Heart right ventricle (tissue), 16 donors: ENCODE data around the gene RFK. TPM values are rescaled to one million over a fixed set of nuclear protein-coding genes. Genes with fewer than 3 reads are reported as not detected.

Experiments used
- ATAC-seq, 8 donors: fragments of 200-7000 bp; cut with Tn5 transposase; one replicate each; pipeline ENCODE4 v1.9.1; 2020; ENCODE audit warnings: mild to moderate bottlenecking in 8 of 8, moderate library complexity in 8 of 8, moderate number of reproducible peaks in 1 of 8
- DNase-seq, 2 donors: peaks; one replicate each; pipeline ENCODE4 v3.0.0-alpha.2; 2020
- H3K27ac ChIP-seq, 10 donors: fragments of 200-600 bp; sonication (generic) in 2 of 10; one replicate each; pipeline versions ENCODE4 v1.5.0 to v1.8.0; 2020 to 2022; ENCODE audit warnings: mild to moderate bottlenecking in 3 of 10
- H3K27me3 ChIP-seq, 7 donors: fragments of 200-600 bp; one replicate each; pipeline ENCODE4 v1.8.0; 2021 to 2022; ENCODE audit warnings: mild to moderate bottlenecking in 2 of 7
- H3K36me3 ChIP-seq, 9 donors: fragments of 200-600 bp; sonication (generic) in 1 of 9; one replicate each; pipeline versions ENCODE4 v1.5.0 to v1.8.0; 2020 to 2022; ENCODE audit warnings: mild to moderate bottlenecking in 2 of 9
- H3K4me1 ChIP-seq, 9 donors: fragments of 200-600 bp; sonication (generic) in 1 of 9; one replicate each; pipeline versions ENCODE4 v1.5.0 to v1.8.0; 2020 to 2022; ENCODE audit warnings: mild to moderate bottlenecking in 4 of 9
- H3K4me3 ChIP-seq, 10 donors: fragments of 200-600 bp; sonication (generic) in 2 of 10; one replicate each; pipeline versions ENCODE4 v1.5.0 to v1.8.0; 2020 to 2022; ENCODE audit warnings: mild to moderate bottlenecking in 7 of 10, moderate library complexity in 2 of 10
- H3K9me3 ChIP-seq, 11 donors: fragments of 200-600 bp in 10 of 11; sonication (generic) in 2 of 11; one replicate each; pipeline versions ENCODE4 v1.5.0 to v1.8.0; 2013 to 2022; ENCODE audit warnings: mild to moderate bottlenecking in 2 of 11, control low read depth in 1 of 11, moderate library complexity in 1 of 11
- CTCF ChIP-seq, 9 donors: fragments of 200-600 bp; sonication (generic) in 2 of 9; IDR thresholded peaks; one replicate each; pipeline versions ENCODE4 v1.5.0 to v1.8.0; 2021 to 2022; ENCODE audit warnings: antibody characterized with exemption in 9 of 9, mild to moderate bottlenecking in 5 of 9, moderate library complexity in 1 of 9
- WGBS, 2 donors: extraction: QIAGEN DNeasy Blood & Tissue Kit; methylation state at CpG; one replicate each; pipeline ENCODE4 v1.1.7; 2013; ENCODE audit warnings: inconsistent platforms in 1 of 2; 5-methylcytosine and 5-hydroxymethylcytosine counted together
- intact Hi-C, 10 donors: fragments of 100-400 bp; cut with DNase I; formaldehyde crosslinking; loops; one replicate each; pipeline versions ENCODE4 v1.11.1 to v1.14.2; 2022
- polyA plus RNA-seq, 2 donors: library from polyadenylated mRNA; stranded (reverse); fragments of 200-250 nt; gene quantifications; one replicate each; pipeline ENCODE4 v1.2.3, GENCODE V29; 2013
- total RNA-seq, 10 donors: library from RNA; stranded (reverse); fragmentation: NEBNext Ultra II Directional in 3 of 10; extraction: Animal tissue kit (Norgen Biotek cat#: 25700) in 3 of 10; gene quantifications; one replicate each; pipeline versions ENCODE4 v1.2.1 to v1.2.4, GENCODE V29; 2021 to 2023
- donor health status: Arrhythmogenic right ventricular cardiomyopathy.
- donor health status: ischemic (EF 13 %, LVEDD 7.1; RV severe dilation, severe dysfunction).
- donor health status: healthy with polysubstance abuse.
- donor health status: DM: no; HTN: yes; CAD: no.
- donor health status: DM: no; HTN: no; CAD: no.
- donor health status: ischemic (EF 25% LVEDD 6.9; RV normal size, moderate dysfunction).
- donor health status: ischemic (EF 25% LVEDD 5.7; RV mildly dilated, moderate dysfunction).
- donor health status: healthy.
- donor health status: DM: yes; HTN: yes; CAD: no.
- donor health status: Ischemic cardiomyopathy.
- donor health status: ischemic (EF 35%, LVEDD 5.7; RV mildly dilated, moderate dysfunction).
- donor health status: nonischemic (EF 11% LVEDD 7.7; RV severe dilation, severe dysfunction).
- donor health status: DM: yes; HTN: yes; CAD: no.
- donor health status: PGD.
- donor health status: ischemic (EF 29% LVEDD 5.4; RV normal size, mild dysfunction).
- donor health status: nonischemic (EF 23%, LVEDD 6.1; RV moderate dilation, normal function).

Gene RFK
- total and polyA plus RNA-seq, 12 donors, result 7.1 to 33.6 (median 21.2) TPM

- no peak overlapping the region for H3K27ac ChIP-seq
- DNase-seq, result no peak
- H3K36me3 ChIP-seq, result no peaks in the 10 kb centered on the region
- no peak overlapping the region for H3K4me3 ChIP-seq
- no peaks in the 10 kb centered on the region for H3K9me3 ChIP-seq
- no peak for TF ChIP-seq CTCF (IDR thresholded peaks at IDR 0.05)
- intact Hi-C loops, result no loop called here
- WGBS, 2 donors, result 67 to 73% methylated on average over 5 of the region's 5 CpGs
- H3K27me3 ChIP-seq, result no peaks in the 10 kb centered on the region
- ATAC-seq, result no peak
- H3K4me1 ChIP-seq, result peaks cover 0 to 4% (median 0%) of the 10 kb centered on the region in 9 donors
These were observed 40.9 kb downstream of the RFK start for GRCh38 chr9:76353280-76353679.

- Histone ChIP-seq H3K4me3 (no peak overlapping the region), H3K27me3 (no peaks in the 10 kb centered on the region), H3K9me3 (no peaks in the 10 kb centered on the region), H3K27ac (no peak overlapping the region), H3K36me3 (no peaks in the 10 kb centered on the region), H3K4me1 (no peaks in the 10 kb centered on the region)
- intact Hi-C loops, result no loop called here
- WGBS, 2 donors, result 73 to 77% methylated on average over 4 of the region's 4 CpGs
- ATAC-seq (no peak), DNase-seq (no peak)
- no peak for TF ChIP-seq CTCF (IDR thresholded peaks at IDR 0.05)
These were observed 42.1 kb downstream of the RFK start for GRCh38 chr9:76352026-76352620.

- Histone ChIP-seq H3K36me3 (no peaks in the 10 kb centered on the region), H3K4me1 (no peaks in the 10 kb centered on the region), H3K9me3 (no peaks in the 10 kb centered on the region), H3K4me3 (no peak overlapping the region), H3K27ac (no peak overlapping the region), H3K27me3 (no peaks in the 10 kb centered on the region)
- WGBS, 2 donors, result 54% methylated on average over 3 of the region's 3 CpGs
- DNase-seq (no peak), ATAC-seq (no peak)
- intact Hi-C loops, result no loop called here
- no peak for TF ChIP-seq CTCF (IDR thresholded peaks at IDR 0.05)
These were observed 43.2 kb downstream of the RFK start for GRCh38 chr9:76351006-76351405.

GRCh38 chr9:76349865-76350264, 44.4 kb downstream of the RFK start:
- no peak for TF ChIP-seq CTCF (IDR thresholded peaks at IDR 0.05)
- Histone ChIP-seq H3K4me1 (no peaks in the 10 kb centered on the region), H3K9me3 (no peaks in the 10 kb centered on the region), H3K27ac (no peak overlapping the region), H3K27me3 (no peaks in the 10 kb centered on the region), H3K4me3 (no peak overlapping the region), H3K36me3 (no peaks in the 10 kb centered on the region)
- WGBS, 2 donors, result 73% methylated on average over 1 of the region's 1 CpG
- no peak for ATAC-seq
- intact Hi-C loops, result no loop called here
- no peak for DNase-seq
